Hippocampal formation (tissue), 2 donors: ENCODE data around the gene NAV1.
"Not testable (repeated sequence)": the region's sequence is repeated elsewhere in the genome, so short reads cannot be mapped to it uniquely, and the experiment has no call there.

Source experiments
- DNase-seq, 2 donors: peaks; one replicate each; lab custom pipeline; 2025; lab: John Stamatoyannopoulos, UW

The NAV1 gene

GRCh38 chr1:201528631-201529252 is 10.2 kb upstream of the NAV1 start:
- no peak for DNase-seq

- peak; percentile 73 to 82 for DNase-seq
Measured at GRCh38 chr1:201530741-201531531, 8.0 kb upstream of the NAV1 start.

- DNase-seq = no peak
Measured at GRCh38 chr1:201531551-201532425, 7.1 kb upstream of the NAV1 start.

- no peak for DNase-seq
Measured at GRCh38 chr1:201533836-201534235, 5.1 kb upstream of the NAV1 start.

GRCh38 chr1:201535046-201535918 is 3.6 kb upstream of the NAV1 start:
- no peak for DNase-seq

- DNase-seq = no peak
Measured at GRCh38 chr1:201535919-201536245, 3.0 kb upstream of the NAV1 start.

GRCh38 chr1:201536558-201536957 is 2.4 kb upstream of the NAV1 start:
- no peak for DNase-seq

- no peak for DNase-seq
Measured at GRCh38 chr1:201537028-201537427, 1.9 kb upstream of the NAV1 start.

GRCh38 chr1:201537467-201537866 is 1.5 kb upstream of the NAV1 start:
- DNase-seq = no peak

- DNase-seq = no peak
Measured at GRCh38 chr1:201537891-201538611, 876 bp upstream of the NAV1 start.

- peak; percentile 74 to 81 for DNase-seq
Measured at GRCh38 chr1:201539561-201540431, 869 bp downstream of the NAV1 start.

GRCh38 chr1:201540846-201541735 is 2.2 kb downstream of the NAV1 start:
- DNase-seq = no peak

GRCh38 chr1:201542309-201543035 is 3.5 kb downstream of the NAV1 start:
- DNase-seq = no peak

- DNase-seq = no peak
Measured at GRCh38 chr1:201543871-201544642, 5.1 kb downstream of the NAV1 start.

- no peak for DNase-seq
Measured at GRCh38 chr1:201544710-201545109, 5.8 kb downstream of the NAV1 start.

GRCh38 chr1:201545851-201546492 is 7.0 kb downstream of the NAV1 start:
- no peak for DNase-seq

- not testable (repeated sequence) for DNase-seq
Measured at GRCh38 chr1:201549522-201549921, 10.6 kb downstream of the NAV1 start.
